HepG2 (cell line): ENCODE data around the gene ZDHHC16. TPM values are rescaled to one million over a fixed set of nuclear protein-coding genes. Genes with fewer than 3 reads are reported as not detected.
A peak's percentile ranks its signal among the peaks of the same experiment; 100 is the strongest.

ENCODE experiments used
- ELF3 ChIP-seq: IDR thresholded peaks from 2 replicates; pipeline ENCODE4 v1.6.1; 2016; ENCODE audit warnings: missing genetic modification reagents, missing compliant biosample characterization
- FOXC1 ChIP-seq: sonication (generic); formaldehyde crosslinking; IDR thresholded peaks from 2 replicates; pipeline ENCODE4 v1.8.0; 2022; ENCODE audit warnings: mild to moderate bottlenecking, missing genetic modification reagents, borderline replicate concordance
- GABPA ChIP-seq, 2 experiments: IDR thresholded peaks; 2 replicates each; pipeline ENCODE4 v1.6.1; 2011 to 2016; ENCODE audit warnings: low read depth in 2 of 2, low read length in 1 of 2, missing biosample characterization in 1 of 2, missing genetic modification characterization in 1 of 2
- GTF2F1 ChIP-seq: fragments of 150-350 bp; IDR thresholded peaks from 2 replicates; pipeline ENCODE4 v1.6.1; 2014; ENCODE audit warnings: low read length
- HNF1B ChIP-seq: sonication (generic); formaldehyde crosslinking; IDR thresholded peaks from 2 replicates; pipeline ENCODE4 v1.5.1; 2020; ENCODE audit warnings: mild to moderate bottlenecking, moderate library complexity, missing genetic modification reagents
- HOXA9 ChIP-seq: sonication (generic); formaldehyde crosslinking; IDR thresholded peaks from 2 replicates; pipeline ENCODE4 v1.8.1; 2022; ENCODE audit warnings: missing genetic modification reagents, mild to moderate bottlenecking, moderate library complexity, borderline replicate concordance
- RFXAP ChIP-seq: sonication (generic); formaldehyde crosslinking; IDR thresholded peaks from 2 replicates; pipeline ENCODE4 v1.4.0; 2020; ENCODE audit warnings: missing genetic modification reagents, borderline replicate concordance
- SRY ChIP-seq: sonication (generic); formaldehyde crosslinking; IDR thresholded peaks from 2 replicates; pipeline ENCODE4 v1.8.0; 2022; ENCODE audit warnings: mild to moderate bottlenecking, missing genetic modification reagents
- TBX2 ChIP-seq: sonication (generic); formaldehyde crosslinking; IDR thresholded peaks from 2 replicates; pipeline ENCODE4 v1.5.0; 2020; ENCODE audit warnings: missing genetic modification reagents, mild to moderate bottlenecking, borderline replicate concordance
- TCF12 ChIP-seq, 2 experiments: fragments of 450-650 bp in 1 of 2; sonication (generic) in 1 of 2; formaldehyde crosslinking in 1 of 2; IDR thresholded peaks; 2 replicates each; pipeline versions ENCODE4 v1.6.1 to v1.8.0; 2017 to 2022; ENCODE audit warnings: antibody characterized with exemption in 1 of 2, mild to moderate bottlenecking in 1 of 2, missing genetic modification reagents in 1 of 2, moderate library complexity in 1 of 2
- ZFY ChIP-seq: sonication (generic); formaldehyde crosslinking; IDR thresholded peaks from 2 replicates; pipeline ENCODE4 v1.4.0; 2020; ENCODE audit warnings: missing genetic modification reagents
- ZGPAT ChIP-seq: IDR thresholded peaks from 2 replicates; pipeline ENCODE4 v1.6.1; 2016; ENCODE audit warnings: mild to moderate bottlenecking
- ZNF33B ChIP-seq: sonication (generic); formaldehyde crosslinking; IDR thresholded peaks from 2 replicates; pipeline ENCODE4 v1.5.1; 2020; ENCODE audit warnings: mild to moderate bottlenecking, missing genetic modification reagents
- ZNF44 ChIP-seq: sonication (generic); formaldehyde crosslinking; IDR thresholded peaks from 2 replicates; pipeline ENCODE4 v1.5.1; 2020; ENCODE audit warnings: mild to moderate bottlenecking, missing genetic modification reagents
- ZNF441 ChIP-seq: sonication (generic); formaldehyde crosslinking; IDR thresholded peaks from 2 replicates; pipeline ENCODE4 v1.7.0; 2021; ENCODE audit warnings: missing genetic modification reagents, borderline replicate concordance
- ZNF510 ChIP-seq: sonication (generic); formaldehyde crosslinking; IDR thresholded peaks from 2 replicates; pipeline ENCODE4 v1.4.0; 2020; ENCODE audit warnings: low read depth, mild to moderate bottlenecking, missing genetic modification reagents
- ZNF747 ChIP-seq: sonication (generic); formaldehyde crosslinking; IDR thresholded peaks from 2 replicates; pipeline ENCODE4 v1.8.1; 2023; ENCODE audit warnings: missing genetic modification reagents, mild to moderate bottlenecking, borderline replicate concordance
- ZNF776 ChIP-seq: sonication (generic); formaldehyde crosslinking; IDR thresholded peaks from 2 replicates; pipeline ENCODE4 v1.4.0; 2020; ENCODE audit warnings: mild to moderate bottlenecking, missing genetic modification reagents
- ZNF83 ChIP-seq: sonication (generic); formaldehyde crosslinking; IDR thresholded peaks from 2 replicates; pipeline ENCODE4 v1.4.0; 2020; ENCODE audit warnings: missing genetic modification reagents, mild to moderate bottlenecking, borderline replicate concordance
- polyA plus RNA-seq, 8 experiments: library from polyadenylated mRNA; depleted of rRNA in 3 of 8; stranded (reverse) in 7 of 8; unstranded in 1 of 8; fragments of >200 nt; fragmentation: Illumina TruSeq in 4 of 8; extraction: Trizol in 4 of 8; gene quantifications; 2 replicates each; pipeline versions ENCODE4 v1.2.1 to v1.2.3, GENCODE V29; 2011 to 2016; ENCODE audit warnings: low read depth in 4 of 8, missing spikeins in 1 of 8, mixed read lengths in 1 of 8; ENCODE audit not compliant: insufficient read depth in 1 of 8
- total RNA-seq, 5 experiments: library from RNA; depleted of rRNA; stranded (reverse); fragments of >200 nt; fragmentation: Illumina TruSeq; extraction: Trizol; gene quantifications; 2 replicates each; pipeline ENCODE4 v1.2.3, GENCODE V29; 2016; ENCODE audit warnings: low read depth in 1 of 5
- TF ChIP-seq, protein P1 (sequence below): sonication (generic); formaldehyde crosslinking; IDR thresholded peaks from 2 replicates; pipeline ENCODE4 v1.4.0; 2020; ENCODE audit warnings: missing genetic modification reagents, mild to moderate bottlenecking, borderline replicate concordance
- TF ChIP-seq, protein P2 (sequence below): sonication (generic); formaldehyde crosslinking; IDR thresholded peaks from 2 replicates; pipeline ENCODE4 v1.4.0; 2020; ENCODE audit warnings: mild to moderate bottlenecking, missing genetic modification reagents

ZDHHC16 gene
- total and polyA plus RNA-seq, 2 of the 13 experiments (the other 11 are each of a cell fraction or from before 2014, with no cell fraction given) = 40.8 to 41.8 TPM

DNA sequence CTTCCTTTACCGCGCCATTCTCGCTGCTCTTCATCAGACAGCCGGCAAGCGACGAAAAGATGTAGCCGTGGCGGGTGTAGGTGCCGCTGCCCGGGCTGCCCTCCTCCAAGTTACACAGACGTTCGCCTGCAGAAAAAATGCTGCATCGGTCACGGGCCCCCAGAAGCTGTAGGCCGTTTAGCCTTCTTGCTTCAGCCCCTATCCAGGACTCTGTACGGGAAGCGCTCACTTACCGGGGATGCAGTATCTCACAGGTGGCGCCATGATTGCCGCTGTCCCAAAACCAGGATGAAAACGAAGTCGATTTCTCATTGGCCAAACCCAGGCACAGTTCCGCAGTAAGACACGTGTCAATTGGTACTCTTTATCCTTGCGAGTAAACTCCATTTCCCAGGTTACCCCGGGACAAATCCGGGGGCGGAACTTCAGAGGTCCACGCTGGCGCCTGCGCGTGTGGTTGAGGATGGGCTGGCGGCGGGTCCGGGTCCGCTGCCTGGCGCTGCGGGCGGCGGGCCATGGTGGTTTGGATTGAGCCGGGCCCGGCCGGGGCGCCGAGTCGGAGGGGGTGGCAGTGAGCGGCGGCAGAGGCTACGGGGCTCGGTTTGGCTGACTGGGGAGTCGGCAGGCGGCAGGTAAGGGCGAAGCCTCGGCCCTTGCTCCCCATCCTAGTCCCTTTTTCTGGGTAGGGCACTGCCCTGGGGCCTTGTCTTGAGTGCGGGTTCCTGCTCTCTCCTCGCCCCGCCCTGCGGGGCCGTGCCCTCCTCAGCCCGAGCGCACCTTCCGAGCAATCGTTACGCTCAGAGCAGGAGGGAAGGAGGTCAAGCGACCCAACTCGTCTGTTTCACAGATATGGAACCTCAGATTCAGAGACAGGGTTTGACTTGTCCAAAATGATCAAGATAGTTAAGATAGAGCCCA, at the start of gene ZDHHC16, which contains the start of gene EXOSC1 (continued):
- TF ChIP-seq TCF12 (IDR thresholded peaks at IDR 0.05) (no peak), TCF12 (CRISPR knock-in tag; IDR thresholded peaks at IDR 0.05) (0 out of 2 replicates have a peak, but pooled peaks have one; percentile 65), ZNF33B (CRISPR knock-in tag) (0 out of 2 replicates have a peak, but pooled peaks have one; percentile 77), ELF3 (CRISPR knock-in tag) (peak; percentile 77), ZNF776 (CRISPR knock-in tag) (peak; percentile 68; the same call in 1 of the 2 replicates), HOXA9 (CRISPR knock-in tag) (no peak), ZNF44 (peak; percentile 94), ZNF747 (CRISPR knock-in tag) (peak; percentile 91; the same call in 1 of the 2 replicates), TBX2 (CRISPR knock-in tag) (peak; percentile 66; the same call in 1 of the 2 replicates), ZNF510 (CRISPR knock-in tag) (no peak), ZGPAT (peak; percentile 70; the same call in 1 of the 2 replicates), GABPA (IDR thresholded peaks at IDR 0.05; ENCODE audit: low read depth, low read length) (peak; percentile 29; the same call in 1 of the 2 replicates), GABPA (CRISPR knock-in tag; IDR thresholded peaks at IDR 0.05; ENCODE audit: low read depth) (peak; percentile 86), SRY (CRISPR knock-in tag) (peak; percentile 62; the same call in 1 of the 2 replicates), ZFY (peak; percentile 99), ZNF83 (CRISPR knock-in tag) (no peak), ZNF441 (CRISPR knock-in tag) (0 out of 2 replicates have a peak, but pooled peaks have one; percentile 24), FOXC1 (CRISPR knock-in tag) (peak; percentile 29; the same call in 1 of the 2 replicates), RFXAP (CRISPR knock-in tag) (peak; percentile 42; the same call in 1 of the 2 replicates), GTF2F1 (no peak), HNF1B (0 out of 2 replicates have a peak, but pooled peaks have one; percentile 33)
- TF ChIP-seq, protein P1, sequence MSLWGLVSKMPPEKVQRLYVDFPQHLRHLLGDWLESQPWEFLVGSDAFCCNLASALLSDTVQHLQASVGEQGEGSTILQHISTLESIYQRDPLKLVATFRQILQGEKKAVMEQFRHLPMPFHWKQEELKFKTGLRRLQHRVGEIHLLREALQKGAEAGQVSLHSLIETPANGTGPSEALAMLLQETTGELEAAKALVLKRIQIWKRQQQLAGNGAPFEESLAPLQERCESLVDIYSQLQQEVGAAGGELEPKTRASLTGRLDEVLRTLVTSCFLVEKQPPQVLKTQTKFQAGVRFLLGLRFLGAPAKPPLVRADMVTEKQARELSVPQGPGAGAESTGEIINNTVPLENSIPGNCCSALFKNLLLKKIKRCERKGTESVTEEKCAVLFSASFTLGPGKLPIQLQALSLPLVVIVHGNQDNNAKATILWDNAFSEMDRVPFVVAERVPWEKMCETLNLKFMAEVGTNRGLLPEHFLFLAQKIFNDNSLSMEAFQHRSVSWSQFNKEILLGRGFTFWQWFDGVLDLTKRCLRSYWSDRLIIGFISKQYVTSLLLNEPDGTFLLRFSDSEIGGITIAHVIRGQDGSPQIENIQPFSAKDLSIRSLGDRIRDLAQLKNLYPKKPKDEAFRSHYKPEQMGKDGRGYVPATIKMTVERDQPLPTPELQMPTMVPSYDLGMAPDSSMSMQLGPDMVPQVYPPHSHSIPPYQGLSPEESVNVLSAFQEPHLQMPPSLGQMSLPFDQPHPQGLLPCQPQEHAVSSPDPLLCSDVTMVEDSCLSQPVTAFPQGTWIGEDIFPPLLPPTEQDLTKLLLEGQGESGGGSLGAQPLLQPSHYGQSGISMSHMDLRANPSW (CRISPR knock-in tag) = peak; percentile 42; the same call in 1 of the 2 replicates
- TF ChIP-seq, protein P2, sequence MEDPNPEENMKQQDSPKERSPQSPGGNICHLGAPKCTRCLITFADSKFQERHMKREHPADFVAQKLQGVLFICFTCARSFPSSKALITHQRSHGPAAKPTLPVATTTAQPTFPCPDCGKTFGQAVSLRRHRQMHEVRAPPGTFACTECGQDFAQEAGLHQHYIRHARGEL (CRISPR knock-in tag) = no peak
